Loucy (cell line): ENCODE measurements around the gene TUT4.
"Not testable (repeated sequence)": the region's sequence is repeated elsewhere in the genome, so short reads cannot be mapped to it uniquely, and the experiment has no call there.

ENCODE experiments used
- H2AFZ ChIP-seq: fragments of 200-600 bp; sonication (generic); 2 replicates; pipeline ENCODE4 v1.6.0; 2016; ENCODE audit warnings: antibody characterized with exemption, mild to moderate bottlenecking, low read length, moderate library complexity
- H3F3A ChIP-seq: fragments of 200-600 bp; 2 replicates; pipeline ENCODE4 v1.6.0; 2016; ENCODE audit warnings: antibody characterized with exemption, low read depth, mild to moderate bottlenecking
- H3K27me3 ChIP-seq: fragments of 200-600 bp; sonication (generic); 2 replicates; pipeline ENCODE4 v1.6.1; 2014; ENCODE audit warnings: low read length, mild to moderate bottlenecking; ENCODE audit not compliant: insufficient read depth, poor library complexity, severe bottlenecking
- H3K36me3 ChIP-seq: fragments of 200-600 bp; sonication (generic); 2 replicates; pipeline ENCODE4 v1.6.1; 2016; ENCODE audit warnings: low read length; ENCODE audit not compliant: insufficient read depth
- H3K4me1 ChIP-seq: fragments of 200-600 bp; sonication (generic); 2 replicates; pipeline ENCODE4 v1.5.1; 2014; ENCODE audit warnings: low read length, mild to moderate bottlenecking; ENCODE audit not compliant: insufficient read depth, poor library complexity, severe bottlenecking
- H3K4me2 ChIP-seq: fragments of 200-600 bp; sonication (generic); 2 replicates; pipeline ENCODE4 v1.6.0; 2014; ENCODE audit warnings: antibody characterized with exemption, low read length, low read depth, mild to moderate bottlenecking; ENCODE audit not compliant: poor library complexity, severe bottlenecking
- H3K4me3 ChIP-seq: fragments of 200-600 bp; sonication (generic); 2 replicates; pipeline ENCODE4 v1.5.1; 2014; ENCODE audit warnings: low read length, mild to moderate bottlenecking, mixed read lengths; ENCODE audit not compliant: poor library complexity, severe bottlenecking
- H3K79me2 ChIP-seq: fragments of 200-600 bp; sonication (generic); 2 replicates; pipeline ENCODE4 v1.6.1; 2014; ENCODE audit warnings: low read length; ENCODE audit not compliant: insufficient read depth
- H3K9ac ChIP-seq: fragments of 200-600 bp; sonication (generic); 2 replicates; pipeline ENCODE4 v1.6.0; 2014; ENCODE audit warnings: mild to moderate bottlenecking, low read depth, low read length, moderate library complexity; ENCODE audit not compliant: poor library complexity, severe bottlenecking
- H3K9me2 ChIP-seq: fragments of 200-600 bp; sonication (generic); replicated peaks from 2 replicates; pipeline ENCODE4 v1.6.1; 2016; ENCODE audit warnings: low read depth, low read length, mixed read lengths
- H3K9me3 ChIP-seq: fragments of 200-600 bp; sonication (generic); 2 replicates; pipeline ENCODE4 v1.6.1; 2014; ENCODE audit warnings: mild to moderate bottlenecking, antibody characterized with exemption, low read length, low read depth; ENCODE audit not compliant: insufficient read depth
- H4K20me1 ChIP-seq: fragments of 200-600 bp; sonication (generic); 2 replicates; pipeline ENCODE4 v1.6.0; 2014; ENCODE audit warnings: antibody characterized with exemption, low read length, mild to moderate bottlenecking; ENCODE audit not compliant: insufficient read depth, poor library complexity, severe bottlenecking
- EZH2phosphoT487 ChIP-seq: fragments of 200-600 bp; IDR thresholded peaks from 2 replicates; pipeline ENCODE4 v1.6.1; 2018; ENCODE audit warnings: antibody characterized with exemption, mild to moderate bottlenecking, moderate library complexity, borderline replicate concordance
- TF ChIP-seq, protein P1 (sequence below): fragments of 200-600 bp; sonication (generic); conservative IDR thresholded peaks from 2 replicates; pipeline ENCODE4 v1.5.1; 2014; ENCODE audit warnings: mild to moderate bottlenecking, antibody characterized with exemption, low read length

TUT4 gene

DNA sequence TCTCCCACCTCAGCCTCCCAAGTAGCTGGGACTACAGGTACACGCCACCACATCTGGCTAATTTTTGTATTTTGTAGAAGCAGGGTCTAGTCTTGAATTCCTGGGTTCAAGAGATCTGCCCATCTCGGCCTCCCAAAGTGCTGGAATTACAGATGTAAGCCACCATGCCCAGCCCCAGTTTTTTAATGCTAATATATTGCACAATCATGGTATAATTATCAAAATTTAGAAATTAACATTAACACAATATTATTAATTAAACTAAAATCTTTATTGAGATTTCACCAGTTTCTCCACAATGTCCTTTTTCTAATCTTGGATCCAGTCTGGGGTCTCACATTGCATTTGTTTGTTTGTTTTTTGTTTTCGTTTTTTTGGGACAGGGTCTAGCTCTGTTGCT is 27.4 kb upstream of the TUT4 start:
- Histone ChIP-seq H3K9me3 (no peaks in the 10 kb centered on the region), H3K4me3 (no peak overlapping the region), H3K36me3 (no peaks in the 10 kb centered on the region), H3K79me2 (no peaks in the 10 kb centered on the region), H3K4me2 (no peak overlapping the region), H3K9ac (no peak overlapping the region), H3F3A (peaks cover 5% of the 10 kb centered on the region; the same call in 1 of the 2 replicates), H3K9me2 (no peaks in the 10 kb centered on the region), H4K20me1 (no peaks in the 10 kb centered on the region), H2AFZ (no peak overlapping the region), H3K27me3 (no peaks in the 10 kb centered on the region), H3K4me1 (peaks cover 6% of the 10 kb centered on the region)
- TF ChIP-seq EZH2phosphoT487 = no peak
- TF ChIP-seq, protein P1, sequence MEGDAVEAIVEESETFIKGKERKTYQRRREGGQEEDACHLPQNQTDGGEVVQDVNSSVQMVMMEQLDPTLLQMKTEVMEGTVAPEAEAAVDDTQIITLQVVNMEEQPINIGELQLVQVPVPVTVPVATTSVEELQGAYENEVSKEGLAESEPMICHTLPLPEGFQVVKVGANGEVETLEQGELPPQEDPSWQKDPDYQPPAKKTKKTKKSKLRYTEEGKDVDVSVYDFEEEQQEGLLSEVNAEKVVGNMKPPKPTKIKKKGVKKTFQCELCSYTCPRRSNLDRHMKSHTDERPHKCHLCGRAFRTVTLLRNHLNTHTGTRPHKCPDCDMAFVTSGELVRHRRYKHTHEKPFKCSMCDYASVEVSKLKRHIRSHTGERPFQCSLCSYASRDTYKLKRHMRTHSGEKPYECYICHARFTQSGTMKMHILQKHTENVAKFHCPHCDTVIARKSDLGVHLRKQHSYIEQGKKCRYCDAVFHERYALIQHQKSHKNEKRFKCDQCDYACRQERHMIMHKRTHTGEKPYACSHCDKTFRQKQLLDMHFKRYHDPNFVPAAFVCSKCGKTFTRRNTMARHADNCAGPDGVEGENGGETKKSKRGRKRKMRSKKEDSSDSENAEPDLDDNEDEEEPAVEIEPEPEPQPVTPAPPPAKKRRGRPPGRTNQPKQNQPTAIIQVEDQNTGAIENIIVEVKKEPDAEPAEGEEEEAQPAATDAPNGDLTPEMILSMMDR = no peak

DNA sequence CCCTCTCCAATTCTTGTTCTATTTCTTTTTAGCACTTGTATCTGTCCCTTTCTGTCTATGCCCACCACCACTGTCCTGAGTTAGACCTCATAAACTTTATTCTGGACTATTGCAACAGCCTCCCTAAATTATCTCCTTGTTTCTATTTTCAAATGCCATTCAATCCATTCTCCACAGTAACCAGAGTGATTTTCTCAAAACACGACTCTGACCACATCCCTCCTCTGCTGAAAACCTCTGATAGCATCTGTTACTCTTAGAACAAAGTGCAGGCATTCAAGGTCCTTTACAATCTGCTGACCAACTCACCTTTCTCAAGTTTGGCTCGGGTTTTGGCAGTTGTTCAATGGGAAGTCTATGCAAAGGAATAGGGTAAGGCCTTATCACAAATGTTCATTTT is 26.5 kb upstream of the TUT4 start:
- peak overlapping the region; percentile 11 for H3K4me2 ChIP-seq
- no peaks in the 10 kb centered on the region for H3K79me2 ChIP-seq
- H3K9me3 ChIP-seq = no peaks in the 10 kb centered on the region
- no peak overlapping the region for H3K9ac ChIP-seq
- H3F3A ChIP-seq = peaks cover 5% of the 10 kb centered on the region; the same call in 1 of the 2 replicates
- peak overlapping the region; percentile 49 for H2AFZ ChIP-seq
- no peaks in the 10 kb centered on the region for H3K27me3 ChIP-seq
- no peak for TF ChIP-seq EZH2phosphoT487
- TF ChIP-seq, protein P1 = no peak
- peaks cover 6% of the 10 kb centered on the region for H3K4me1 ChIP-seq
- H3K9me2 ChIP-seq = no peaks in the 10 kb centered on the region
- no peak overlapping the region for H3K4me3 ChIP-seq
- no peaks in the 10 kb centered on the region for H3K36me3 ChIP-seq
- H4K20me1 ChIP-seq = no peaks in the 10 kb centered on the region

DNA sequence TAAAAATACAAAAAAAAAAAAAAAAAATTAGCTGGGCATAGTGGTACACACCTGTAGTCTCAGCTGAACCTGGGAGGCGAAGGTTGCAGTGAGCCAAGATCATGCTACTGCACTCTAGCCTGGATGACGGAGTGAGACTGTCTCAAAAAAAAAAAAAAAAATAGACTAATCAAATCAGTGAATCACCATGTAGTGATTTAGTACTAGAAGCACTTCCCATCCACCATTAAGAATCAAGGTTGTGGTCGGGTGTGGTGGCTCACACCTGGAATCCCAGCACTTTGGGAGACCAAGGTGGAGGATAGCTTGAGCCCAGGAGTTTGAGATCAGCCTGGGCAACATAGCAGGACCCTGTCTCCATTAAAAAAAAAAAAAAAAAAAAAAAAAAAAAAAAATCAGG is 25.2 kb upstream of the TUT4 start:
- not testable (repeated sequence) for H3K9me2 ChIP-seq, H3F3A ChIP-seq, H3K4me2 ChIP-seq, H3K27me3 ChIP-seq, H3K4me3 ChIP-seq, H2AFZ ChIP-seq, H3K9ac ChIP-seq, H3K36me3 ChIP-seq, H3K9me3 ChIP-seq, H3K4me1 ChIP-seq, H3K79me2 ChIP-seq, H4K20me1 ChIP-seq

DNA sequence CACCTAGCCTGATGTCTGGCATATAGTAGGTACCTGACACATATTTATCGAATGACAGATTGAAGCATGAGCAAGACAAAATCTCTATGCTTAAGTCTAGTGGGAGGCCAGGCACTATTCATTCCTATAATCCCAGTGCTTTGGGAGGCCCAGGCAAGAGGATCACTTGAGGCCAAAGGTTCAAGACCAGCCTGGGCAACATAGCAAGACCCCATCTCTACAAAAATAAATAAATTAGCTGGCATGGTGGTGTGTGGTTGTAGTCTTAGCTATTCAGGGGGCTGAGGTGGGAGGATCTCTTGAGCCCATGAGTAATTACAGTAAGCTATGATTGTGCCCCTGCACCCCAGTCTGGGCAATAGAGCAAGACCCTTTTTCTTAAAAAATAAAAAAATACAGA is 23.2 kb upstream of the TUT4 start:
- Histone ChIP-seq H3K9me3 (no peaks in the 10 kb centered on the region), H3K27me3 (no peaks in the 10 kb centered on the region), H3K9me2 (no peaks in the 10 kb centered on the region), H3K79me2 (no peaks in the 10 kb centered on the region), H3F3A (peaks cover 5% of the 10 kb centered on the region; the same call in 1 of the 2 replicates), H2AFZ (no peak overlapping the region), H3K4me2 (no peak overlapping the region), H4K20me1 (no peaks in the 10 kb centered on the region), H3K4me3 (no peak overlapping the region), H3K4me1 (peaks cover 13% of the 10 kb centered on the region), H3K36me3 (no peaks in the 10 kb centered on the region), H3K9ac (no peak overlapping the region)
- no peak for TF ChIP-seq EZH2phosphoT487
- TF ChIP-seq, protein P1 = no peak
